Measurements from ENCODE around the gene ABHD16A.

ABHD16A gene

DNA sequence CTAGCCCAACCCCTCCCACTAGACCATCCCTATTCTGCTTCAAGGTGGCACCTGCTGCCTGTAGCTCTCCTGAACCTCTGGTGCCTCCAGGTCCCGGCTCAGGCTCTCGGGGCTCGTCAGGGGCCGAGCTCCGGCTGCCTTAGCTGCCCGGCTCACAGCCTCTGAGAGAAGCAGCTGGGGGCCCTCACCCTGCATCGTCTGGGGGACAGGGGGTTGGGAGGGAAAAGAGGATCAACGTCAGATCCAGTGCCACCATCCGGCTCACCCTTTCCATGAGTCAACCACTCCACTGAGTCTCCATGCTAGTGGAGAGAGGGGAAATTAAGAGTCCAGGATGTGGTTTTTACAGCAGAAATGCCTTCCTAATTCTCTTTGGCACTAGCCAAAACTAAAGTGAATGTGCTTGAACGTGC lies 63.7 kb downstream of the ABHD16A start:
- TF ChIP-seq BACH2 (CRISPR knock-in tag; IDR thresholded peaks at IDR 0.05; ENCODE audit: borderline replicate concordance) (no peak), CSDC2 (CRISPR knock-in tag; IDR thresholded peaks at IDR 0.05) (no peak), ZNF565 (CRISPR knock-in tag; conservative IDR thresholded peaks at IDR 0.05; ENCODE audit: low read depth) (no peak), TCF4 (CRISPR knock-in tag; IDR thresholded peaks at IDR 0.05; ENCODE audit: borderline replicate concordance) (no peak)
- peak; percentile 30 for ATAC-seq

DNA sequence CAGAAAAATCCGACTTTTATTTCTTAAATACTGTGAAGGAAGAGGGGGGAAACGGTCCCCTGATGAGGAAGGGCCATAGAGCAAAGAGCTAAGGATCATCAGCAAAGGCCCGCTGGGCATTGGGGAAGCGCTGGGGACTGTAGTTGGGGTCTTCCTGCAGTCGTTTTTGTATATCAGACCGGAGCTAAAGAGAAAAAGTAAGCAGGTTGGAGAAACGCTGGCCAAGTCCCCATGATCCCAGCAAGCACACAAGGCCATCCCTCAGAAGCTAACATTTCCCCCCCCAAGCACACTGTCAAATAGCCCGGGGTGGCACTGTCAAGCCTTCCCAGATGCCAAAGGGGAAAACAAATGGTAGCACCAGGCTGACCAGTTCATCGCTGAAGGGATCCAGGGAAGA lies 64.1 kb downstream of the ABHD16A start:
- ATAC-seq: no peak; the same call in 2 of the 3 replicates
- TF ChIP-seq ZNF8 (CRISPR knock-in tag; IDR thresholded peaks at IDR 0.05): no peak
- TF ChIP-seq ARNTL (CRISPR knock-in tag; IDR thresholded peaks at IDR 0.05; ENCODE audit: borderline replicate concordance, low read depth): no peak
- TF ChIP-seq ZFP3 (CRISPR knock-in tag; IDR thresholded peaks at IDR 0.05): no peak
- TF ChIP-seq, protein P1, sequence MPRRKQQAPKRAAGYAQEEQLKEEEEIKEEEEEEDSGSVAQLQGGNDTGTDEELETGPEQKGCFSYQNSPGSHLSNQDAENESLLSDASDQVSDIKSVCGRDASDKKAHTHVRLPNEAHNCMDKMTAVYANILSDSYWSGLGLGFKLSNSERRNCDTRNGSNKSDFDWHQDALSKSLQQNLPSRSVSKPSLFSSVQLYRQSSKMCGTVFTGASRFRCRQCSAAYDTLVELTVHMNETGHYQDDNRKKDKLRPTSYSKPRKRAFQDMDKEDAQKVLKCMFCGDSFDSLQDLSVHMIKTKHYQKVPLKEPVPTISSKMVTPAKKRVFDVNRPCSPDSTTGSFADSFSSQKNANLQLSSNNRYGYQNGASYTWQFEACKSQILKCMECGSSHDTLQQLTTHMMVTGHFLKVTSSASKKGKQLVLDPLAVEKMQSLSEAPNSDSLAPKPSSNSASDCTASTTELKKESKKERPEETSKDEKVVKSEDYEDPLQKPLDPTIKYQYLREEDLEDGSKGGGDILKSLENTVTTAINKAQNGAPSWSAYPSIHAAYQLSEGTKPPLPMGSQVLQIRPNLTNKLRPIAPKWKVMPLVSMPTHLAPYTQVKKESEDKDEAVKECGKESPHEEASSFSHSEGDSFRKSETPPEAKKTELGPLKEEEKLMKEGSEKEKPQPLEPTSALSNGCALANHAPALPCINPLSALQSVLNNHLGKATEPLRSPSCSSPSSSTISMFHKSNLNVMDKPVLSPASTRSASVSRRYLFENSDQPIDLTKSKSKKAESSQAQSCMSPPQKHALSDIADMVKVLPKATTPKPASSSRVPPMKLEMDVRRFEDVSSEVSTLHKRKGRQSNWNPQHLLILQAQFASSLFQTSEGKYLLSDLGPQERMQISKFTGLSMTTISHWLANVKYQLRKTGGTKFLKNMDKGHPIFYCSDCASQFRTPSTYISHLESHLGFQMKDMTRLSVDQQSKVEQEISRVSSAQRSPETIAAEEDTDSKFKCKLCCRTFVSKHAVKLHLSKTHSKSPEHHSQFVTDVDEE (CRISPR knock-in tag; IDR thresholded peaks at IDR 0.05): no peak
- no peak for TF ChIP-seq SNAI2 (CRISPR knock-in tag; IDR thresholded peaks at IDR 0.05)
- no peak for TF ChIP-seq OSR1 (CRISPR knock-in tag; IDR thresholded peaks at IDR 0.05)
- TF ChIP-seq GLIS3 (CRISPR knock-in tag; IDR thresholded peaks at IDR 0.05): no peak
- no peak for TF ChIP-seq TCF4 (CRISPR knock-in tag; IDR thresholded peaks at IDR 0.05; ENCODE audit: borderline replicate concordance)
